Hematopoietic multipotent progenitor cell treated with erythropoietin and hydrocortisone succinate and interleukin-3 and kit ligand, for 6 days (in vitro differentiated cells): ENCODE data around the gene PDCD2L.

Source experiments
- DNase-seq: peaks from one replicate; pipeline ENCODE4 v3.0.0-alpha.2; 2015

Gene PDCD2L

GRCh38 chr19:34474233-34474989 lies 70.2 kb downstream of the PDCD2L start:
- no peak for DNase-seq

DNA sequence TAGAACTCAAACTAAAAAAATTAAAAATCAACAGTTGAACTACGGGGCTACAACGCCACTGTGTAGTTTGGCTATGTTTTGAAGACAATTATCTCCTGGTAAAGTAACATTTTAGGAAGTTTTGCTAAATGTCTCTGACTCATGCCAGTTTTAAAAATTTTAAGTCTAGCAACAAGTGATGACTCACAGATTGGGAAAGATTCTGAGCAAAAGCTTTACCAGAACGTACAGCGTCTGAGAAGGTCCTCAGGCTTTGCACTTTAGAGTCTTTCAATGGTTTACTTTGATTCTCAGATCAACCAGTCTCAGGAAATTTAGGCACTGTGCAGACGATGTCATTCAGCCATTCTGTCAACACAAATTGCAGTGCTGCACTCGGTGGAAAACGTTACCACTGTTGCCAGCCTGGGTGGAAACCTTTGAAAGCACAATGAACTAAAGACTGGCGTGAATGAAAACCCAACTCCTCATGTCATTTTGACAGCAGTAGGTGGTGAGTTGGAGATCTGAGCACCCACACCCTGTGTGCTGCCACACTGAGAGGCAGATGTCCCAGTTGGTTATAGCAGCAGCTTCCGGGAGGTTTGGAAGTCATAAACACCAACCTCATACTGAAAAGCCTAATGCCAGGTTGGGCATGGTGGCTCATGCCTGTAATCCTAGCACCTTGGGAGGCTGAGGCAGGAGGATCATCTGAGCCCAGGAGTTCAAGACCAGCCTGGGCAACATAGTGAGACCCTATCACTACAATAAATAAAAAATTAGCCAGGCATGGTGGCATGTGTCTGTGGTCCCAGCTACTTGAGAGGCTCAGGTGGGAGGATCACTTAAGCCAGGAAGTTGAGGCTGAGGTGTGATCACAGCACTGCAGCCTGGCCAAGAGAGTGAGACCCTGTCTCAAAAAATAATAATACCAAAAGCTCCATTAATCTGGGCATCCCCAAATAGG lies 71.1 kb downstream of the PDCD2L start:
- DNase-seq: no peak
